Aorta (tissue), 5 donors: ENCODE measurements around the gene FBN1. TPM values are rescaled to one million over a fixed set of nuclear protein-coding genes. Genes with fewer than 3 reads are reported as not detected.
A peak's percentile ranks its signal among the peaks of the same experiment; 100 is the strongest.

Experiments
- ATAC-seq: fragments of 200-7000 bp; cut with Tn5 transposase; one replicate; pipeline ENCODE4 v1.9.1; 2022; ENCODE audit warnings: moderate library complexity; ENCODE audit not compliant: low FRiP score
- DNase-seq, 2 donors: peaks; one replicate each; pipeline ENCODE4 v3.0.0-alpha.2; 2020
- H3K27ac ChIP-seq, 2 donors: one replicate each; pipeline ENCODE4 v1.5.1; 2013; ENCODE audit warnings: low read length in 2 of 2, mild to moderate bottlenecking in 2 of 2, moderate library complexity in 2 of 2, control low read depth in 1 of 2, inconsistent platforms in 1 of 2, low read depth in 1 of 2
- H3K27me3 ChIP-seq, 2 donors: one replicate each; pipeline ENCODE4 v1.6.1; 2013; ENCODE audit warnings: control low read depth in 1 of 2, low read length in 1 of 2, mild to moderate bottlenecking in 1 of 2, moderate library complexity in 1 of 2; ENCODE audit not compliant: insufficient read depth in 2 of 2, control insufficient read depth in 1 of 2
- H3K36me3 ChIP-seq, 2 donors: one replicate each; pipeline ENCODE4 v1.6.1; 2013; ENCODE audit warnings: control low read depth in 1 of 2, low read length in 1 of 2, mild to moderate bottlenecking in 1 of 2; ENCODE audit not compliant: insufficient read depth in 2 of 2, control insufficient read depth in 1 of 2
- H3K4me1 ChIP-seq, 2 donors: one replicate each; pipeline ENCODE4 v1.6.1; 2013; ENCODE audit warnings: low read length in 2 of 2, control low read depth in 1 of 2, mild to moderate bottlenecking in 1 of 2, moderate library complexity in 1 of 2; ENCODE audit not compliant: insufficient read depth in 2 of 2, control insufficient read depth in 1 of 2
- H3K4me3 ChIP-seq, 2 donors: one replicate each; pipeline ENCODE4 v1.5.1; 2013; ENCODE audit warnings: low read length in 2 of 2, control low read depth in 1 of 2, mild to moderate bottlenecking in 1 of 2
- H3K9me3 ChIP-seq: one replicate; pipeline ENCODE4 v1.6.1; 2013; ENCODE audit warnings: mild to moderate bottlenecking, low read length; ENCODE audit not compliant: control insufficient read depth
- WGBS, 2 donors: extraction: QIAGEN DNeasy Blood & Tissue Kit; methylation state at CpG; one replicate each; pipeline ENCODE4 v1.1.7; 2013; 5-methylcytosine and 5-hydroxymethylcytosine counted together
- intact Hi-C, 2 donors: fragments of 100-400 bp; cut with DNase I; formaldehyde crosslinking; loops; one replicate each; pipeline versions ENCODE4 v1.14.2 to v1.15.0; 2022
- polyA plus RNA-seq, 2 donors: library from polyadenylated mRNA; stranded (reverse); fragments of 200-250 nt; gene quantifications; one replicate each; pipeline ENCODE4 v1.2.3, GENCODE V29; 2013
- total RNA-seq, 2 donors: library from RNA; stranded (reverse); fragmentation: NEBNext Ultra II Directional; extraction: Animal tissue kit (Norgen Biotek cat#: 25700); gene quantifications; one replicate each; pipeline ENCODE4 v1.2.1, GENCODE V29; 2021
- donor health status: healthy with polysubstance abuse.
- donor health status: Bipolar disorder and iron deficiency.
- donor health status: DM: no; HTN: no; CAD: no.
- donor health status: DM: no; HTN: no; CAD: no.
- donor health status: DM: yes; HTN: yes; CAD: no.

Gene FBN1
- total and polyA plus RNA-seq, 4 donors, result 24.7 to 529 (median 141) TPM

DNA sequence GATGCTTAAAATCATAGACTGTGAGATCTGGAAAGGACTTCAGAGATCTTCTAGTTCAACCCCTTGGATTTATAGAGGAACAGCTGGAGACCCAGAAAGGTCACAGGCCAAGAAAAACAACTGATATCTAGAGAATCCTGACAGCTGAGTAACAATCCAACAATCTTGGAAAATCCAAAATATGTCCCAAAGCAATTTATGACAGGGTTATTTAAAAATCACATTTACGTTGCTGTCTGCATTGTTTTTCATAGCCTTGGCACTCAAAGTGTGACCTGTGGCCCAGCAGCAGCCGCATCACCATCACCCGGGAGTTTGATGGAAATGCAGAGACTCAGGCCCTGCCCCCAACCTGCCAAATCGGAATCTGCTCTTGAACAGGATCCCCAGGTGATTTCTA lies 78.8 kb downstream of the FBN1 start:
- Histone ChIP-seq H3K27me3 (no peaks in the 10 kb centered on the region), H3K4me3 (no peak overlapping the region), H3K9me3 (no peaks in the 10 kb centered on the region), H3K36me3 (no peaks in the 10 kb centered on the region), H3K27ac (peak overlapping the region in 1 of 2 donors; percentile 19), H3K4me1 (peaks cover 3 to 4% of the 10 kb centered on the region in 2 donors)
- intact Hi-C loops, result no loop called here
- ATAC-seq, result no peak
- WGBS, 2 donors, result 4 to 9% methylated on average over 4 of the region's 4 CpGs
- DNase-seq, result no peak

DNA sequence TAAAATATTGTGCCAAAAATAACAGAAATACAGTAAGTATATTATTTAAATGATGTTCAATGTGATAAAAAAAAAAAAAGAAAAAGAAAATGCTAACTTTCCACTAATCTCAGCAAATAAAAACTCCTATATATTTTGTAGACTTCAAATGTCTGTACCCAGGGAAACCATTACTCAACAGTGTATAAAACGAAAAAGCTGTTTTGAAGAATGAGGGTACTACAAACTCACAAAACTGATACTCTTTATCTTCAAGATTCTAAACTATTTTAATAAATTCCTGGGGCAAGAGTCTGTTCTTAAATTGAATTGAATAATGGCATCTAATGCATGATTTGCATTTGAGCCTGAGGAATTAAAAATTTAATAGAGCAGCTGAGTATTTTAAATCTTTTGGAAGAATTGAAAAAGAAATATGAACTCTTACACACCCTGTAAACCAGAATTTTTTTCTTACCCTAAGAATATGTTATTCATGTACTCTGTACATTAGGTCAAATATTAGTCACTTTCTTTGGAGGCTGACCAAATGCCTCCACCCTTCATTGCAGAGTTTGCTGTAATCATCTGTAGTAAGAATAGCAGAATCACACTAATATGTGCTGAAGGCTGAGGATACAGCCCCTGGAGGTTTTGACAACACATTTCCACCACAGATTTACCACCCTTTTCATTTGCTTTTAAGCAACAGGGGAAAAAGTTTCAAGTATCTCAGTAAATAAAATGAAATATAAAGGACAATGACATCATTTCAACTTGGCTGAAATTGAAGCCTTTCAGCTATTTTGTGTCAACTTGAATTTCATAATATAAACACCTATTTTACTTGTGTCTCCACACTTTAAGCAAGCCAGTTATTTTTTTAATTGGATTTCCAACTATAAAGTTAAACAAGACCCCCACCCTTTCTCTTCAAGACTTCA lies 79.7 kb downstream of the FBN1 start:
- no peak for ATAC-seq
- H3K4me3 ChIP-seq, result no peak overlapping the region
- 57 to 64% methylated on average over 1 of the region's 1 CpG for WGBS, 2 donors
- H3K27ac ChIP-seq, result no peak overlapping the region
- H3K27me3 ChIP-seq, result no peaks in the 10 kb centered on the region
- H3K4me1 ChIP-seq, result peaks cover 7 to 8% of the 10 kb centered on the region in 2 donors
- DNase-seq, result no peak
- no peaks in the 10 kb centered on the region for H3K36me3 ChIP-seq
- intact Hi-C loops, result no loop called here
- H3K9me3 ChIP-seq, result no peaks in the 10 kb centered on the region

DNA sequence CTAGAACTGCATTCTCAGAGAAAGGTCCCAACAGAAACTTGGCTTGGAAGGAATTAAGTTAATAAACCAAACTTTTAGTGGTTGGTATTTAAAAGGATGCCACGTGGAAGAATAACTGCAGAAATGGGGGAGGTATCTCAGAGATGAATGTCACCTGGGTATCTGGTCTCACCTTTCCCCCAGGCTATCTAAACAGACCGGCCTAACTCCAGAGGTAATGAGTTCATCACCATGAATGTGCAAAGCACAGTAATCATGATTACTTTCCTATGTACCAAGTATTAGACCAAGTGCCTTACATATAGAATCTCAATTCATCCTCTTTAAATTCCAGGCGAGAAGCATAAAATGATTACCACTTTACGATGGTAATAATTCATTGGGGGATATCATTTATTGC lies 80.8 kb downstream of the FBN1 start:
- no peak for DNase-seq

DNA sequence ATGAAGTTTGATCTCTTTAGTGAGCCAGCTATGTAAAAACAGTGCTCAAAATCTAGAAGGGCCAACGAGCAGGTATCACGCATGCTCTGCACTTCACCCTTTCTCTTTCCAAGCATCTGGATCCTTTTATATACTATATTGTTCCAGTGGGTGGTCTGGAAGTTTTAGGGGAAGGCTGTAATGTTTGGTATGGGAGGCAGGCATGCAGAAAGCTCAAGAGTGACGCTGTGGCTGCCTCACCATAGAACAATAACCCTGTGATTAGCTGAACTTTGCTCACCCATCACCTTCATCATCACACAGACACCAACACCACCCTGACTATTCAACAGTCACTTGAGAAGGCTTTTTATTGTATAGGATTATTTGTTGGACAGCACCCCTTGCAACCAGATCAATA lies 81.6 kb downstream of the FBN1 start:
- H3K36me3 ChIP-seq, result no peaks in the 10 kb centered on the region
- ATAC-seq (no peak), DNase-seq (no peak)
- H3K4me3 ChIP-seq, result no peak overlapping the region
- WGBS, 2 donors, result 91 to 95% methylated on average over 3 of the region's 3 CpGs
- no peaks in the 10 kb centered on the region for H3K9me3 ChIP-seq
- intact Hi-C loops, result no loop called here
- H3K4me1 ChIP-seq, result peaks cover 9 to 10% of the 10 kb centered on the region in 2 donors
- H3K27me3 ChIP-seq, result no peaks in the 10 kb centered on the region
- H3K27ac ChIP-seq, result no peak overlapping the region

More for the DNA sequence above, 80.8 kb downstream of the FBN1 start:
- intact Hi-C loops, result no loop called here
- no peak overlapping the region for H3K4me3 ChIP-seq
- WGBS, 2 donors, result 81 to 87% methylated on average over 4 of the region's 4 CpGs
- H3K27me3 ChIP-seq, result no peaks in the 10 kb centered on the region
- H3K27ac ChIP-seq, result no peak overlapping the region
- H3K9me3 ChIP-seq, result no peaks in the 10 kb centered on the region
- peaks cover 9 to 10% of the 10 kb centered on the region in 2 donors for H3K4me1 ChIP-seq
- ATAC-seq, result no peak
- no peaks in the 10 kb centered on the region for H3K36me3 ChIP-seq

DNA sequence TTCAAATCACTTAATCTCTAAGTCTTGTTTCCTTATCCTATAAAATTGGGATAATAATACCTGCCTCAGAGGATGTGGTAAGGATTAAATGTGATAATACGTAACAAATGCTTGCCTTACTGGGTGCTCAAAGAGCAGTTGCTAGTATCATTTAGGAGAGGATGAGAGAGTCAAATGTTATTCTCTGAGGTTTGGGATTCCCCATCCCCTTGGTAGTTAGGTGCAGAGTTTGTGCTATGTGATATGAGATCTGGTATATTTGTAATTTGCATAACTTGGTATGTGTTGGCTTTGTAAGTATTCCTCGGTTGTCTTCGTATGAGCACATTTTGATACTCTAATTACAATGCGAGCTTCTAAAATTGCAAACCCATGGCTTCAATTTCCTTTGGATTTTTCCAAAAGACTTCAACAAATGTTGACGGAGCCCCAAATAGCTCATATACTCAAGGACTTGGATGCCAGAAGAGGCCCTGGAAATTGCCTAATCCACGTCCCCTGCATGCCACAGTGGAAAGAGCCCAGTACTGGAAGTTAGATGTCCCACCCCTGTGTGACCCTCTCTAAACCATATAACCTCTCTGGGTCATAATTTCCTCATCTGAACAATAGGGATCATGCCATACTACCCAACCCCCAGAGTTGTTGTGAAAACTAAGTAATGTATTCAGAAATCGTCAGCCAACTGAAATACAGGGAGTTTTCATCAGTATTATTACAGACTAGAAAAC lies 85.0 kb downstream of the FBN1 start:
- H3K27me3 ChIP-seq, result no peaks in the 10 kb centered on the region
- H3K4me1 ChIP-seq, result peaks cover 11 to 19% of the 10 kb centered on the region in 2 donors
- no peaks in the 10 kb centered on the region for H3K9me3 ChIP-seq
- intact Hi-C loops, result no loop called here
- H3K27ac ChIP-seq, result peak overlapping the region in 1 of 2 donors; percentile 90
- no peak overlapping the region for H3K4me3 ChIP-seq
- 32 to 36% methylated on average over 7 of the region's 7 CpGs for WGBS, 2 donors
- DNase-seq (peak in 1 of 2 donors; percentile 66), ATAC-seq (peak; percentile 87)
- H3K36me3 ChIP-seq, result no peaks in the 10 kb centered on the region

DNA sequence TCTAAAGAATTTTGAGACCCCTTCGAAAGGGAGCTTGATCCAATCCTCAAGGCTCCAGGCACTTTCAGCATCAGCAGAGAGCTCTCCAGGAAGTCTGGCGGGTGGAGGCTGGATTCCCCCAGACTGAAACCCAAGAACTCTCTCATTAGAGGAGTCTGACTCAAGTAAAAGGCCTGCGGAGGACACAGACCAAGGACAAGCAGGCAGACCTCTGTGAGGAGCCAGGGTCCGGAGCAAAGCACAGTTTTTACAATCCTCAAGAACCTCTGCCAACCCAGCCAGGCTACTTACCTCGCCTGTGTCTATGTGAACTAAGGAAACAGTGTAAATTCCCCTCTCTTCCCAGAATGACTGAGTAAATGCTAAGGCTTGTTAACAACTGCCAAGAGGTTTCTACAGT lies 86.2 kb downstream of the FBN1 start:
- intact Hi-C loops, result loop anchor here (5.0 kb wide), 3 partner anchors 33 to 83 kb away; no protein-coding TSS in a partner anchor
- DNase-seq (peak in 1 of 2 donors; percentile 71), ATAC-seq (peak; percentile 78)
- H3K9me3 ChIP-seq, result no peaks in the 10 kb centered on the region
- WGBS, 2 donors, result 2 to 6% methylated on average over 5 of the region's 5 CpGs
- peak overlapping the region in 1 of 2 donors; percentile 92 for H3K27ac ChIP-seq
- H3K27me3 ChIP-seq, result no peaks in the 10 kb centered on the region
- no peak overlapping the region for H3K4me3 ChIP-seq
- H3K36me3 ChIP-seq, result no peaks in the 10 kb centered on the region
- H3K4me1 ChIP-seq, result peaks cover 11 to 25% of the 10 kb centered on the region in 2 donors

DNA sequence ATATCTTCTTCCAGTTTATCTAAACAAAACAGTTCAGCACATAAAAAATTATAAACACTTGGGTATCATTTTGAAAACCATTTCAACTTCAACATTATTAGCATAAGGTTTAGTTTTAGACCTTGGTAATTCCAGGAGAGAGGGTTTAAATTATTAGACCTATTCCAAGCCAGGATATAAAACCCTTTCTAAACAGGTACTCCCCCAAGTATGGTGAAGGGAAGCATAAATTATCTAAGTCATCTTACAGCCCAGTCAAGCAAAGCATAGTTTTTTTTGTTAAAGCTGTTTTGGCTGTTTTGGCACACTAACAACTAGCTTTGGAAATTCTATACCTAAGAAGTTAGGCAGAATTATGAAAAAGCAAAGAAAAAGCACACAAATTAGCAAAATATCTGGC lies 87.3 kb downstream of the FBN1 start:
- no peaks in the 10 kb centered on the region for H3K9me3 ChIP-seq
- no peak for ATAC-seq
- intact Hi-C loops, result loop anchor here (5.0 kb wide), 3 partner anchors 34 to 84 kb away; no protein-coding TSS in a partner anchor
- no peaks in the 10 kb centered on the region for H3K36me3 ChIP-seq
- H3K27ac ChIP-seq, result no peak overlapping the region
- H3K27me3 ChIP-seq, result no peaks in the 10 kb centered on the region
- H3K4me3 ChIP-seq, result no peak overlapping the region
- no peak for DNase-seq
- H3K4me1 ChIP-seq, result peaks cover 11 to 25% of the 10 kb centered on the region in 2 donors

DNA sequence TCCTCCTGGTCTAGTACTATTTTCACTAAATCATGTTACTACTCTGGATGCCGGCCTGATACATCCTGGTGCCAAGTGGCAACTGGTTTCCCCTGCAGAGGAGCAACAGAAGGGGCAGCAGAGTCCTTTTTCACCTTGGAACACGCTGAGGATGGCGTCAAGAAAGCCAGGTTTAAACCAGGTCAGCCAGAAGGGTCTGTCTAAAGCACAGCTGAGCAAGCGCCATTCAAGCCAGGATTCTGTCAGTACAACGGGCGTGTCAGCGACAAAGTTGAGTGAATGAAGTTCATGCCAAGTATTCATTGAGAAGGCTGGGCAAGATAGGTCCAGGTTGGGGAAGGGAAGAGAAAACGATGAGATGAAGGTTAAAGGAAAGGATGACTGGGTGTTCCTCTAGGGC lies 88.2 kb downstream of the FBN1 start:
- WGBS, 2 donors, result 13 to 18% methylated on average over 8 of the region's 8 CpGs
- intact Hi-C loops, result loop anchor here (5.0 kb wide), 3 partner anchors 35 to 85 kb away; no protein-coding TSS in a partner anchor
- peak in 1 of 2 donors; percentile 50 for DNase-seq
- no peak for ATAC-seq
- Histone ChIP-seq H3K36me3 (no peaks in the 10 kb centered on the region), H3K4me3 (no peak overlapping the region), H3K4me1 (peaks cover 10 to 25% of the 10 kb centered on the region in 2 donors), H3K9me3 (no peaks in the 10 kb centered on the region), H3K27me3 (no peaks in the 10 kb centered on the region), H3K27ac (peak overlapping the region; percentile 49 to 75)
